HL-60 (cell line): Measurements from ENCODE around the gene GNG2.

Source experiments
- POLR2AphosphoS5 ChIP-seq: IDR thresholded peaks from 2 replicates; pipeline ENCODE4 v1.6.1; 2012; ENCODE audit warnings: low read depth
- TF ChIP-seq, protein P1 (sequence below): IDR thresholded peaks from one replicate; pipeline ENCODE4 v1.5.1; 2011; ENCODE audit warnings: low read length, control low read depth, inconsistent platforms; ENCODE audit not compliant: insufficient read depth

DNA sequence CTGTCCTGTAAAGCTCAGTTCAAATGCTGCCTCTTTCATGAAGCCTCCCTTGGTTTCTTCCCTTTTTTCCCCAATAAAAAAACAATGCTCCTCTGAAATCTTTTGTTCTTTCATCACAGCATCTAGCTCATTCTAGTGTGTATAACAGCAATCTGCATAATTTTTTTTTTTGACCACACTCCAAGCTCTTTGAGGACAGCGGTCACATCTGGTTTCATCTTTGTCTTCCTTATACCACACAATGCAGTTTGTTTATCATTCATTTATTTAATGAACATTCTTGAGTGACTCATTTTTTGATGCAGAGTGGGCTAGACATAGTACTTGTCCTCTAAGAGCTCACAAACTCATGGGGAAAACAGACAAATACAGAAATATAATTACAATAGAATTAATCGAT, 7.3 kb downstream of the GNG2 start:
- no peak for TF ChIP-seq POLR2AphosphoS5
- TF ChIP-seq, protein P1, sequence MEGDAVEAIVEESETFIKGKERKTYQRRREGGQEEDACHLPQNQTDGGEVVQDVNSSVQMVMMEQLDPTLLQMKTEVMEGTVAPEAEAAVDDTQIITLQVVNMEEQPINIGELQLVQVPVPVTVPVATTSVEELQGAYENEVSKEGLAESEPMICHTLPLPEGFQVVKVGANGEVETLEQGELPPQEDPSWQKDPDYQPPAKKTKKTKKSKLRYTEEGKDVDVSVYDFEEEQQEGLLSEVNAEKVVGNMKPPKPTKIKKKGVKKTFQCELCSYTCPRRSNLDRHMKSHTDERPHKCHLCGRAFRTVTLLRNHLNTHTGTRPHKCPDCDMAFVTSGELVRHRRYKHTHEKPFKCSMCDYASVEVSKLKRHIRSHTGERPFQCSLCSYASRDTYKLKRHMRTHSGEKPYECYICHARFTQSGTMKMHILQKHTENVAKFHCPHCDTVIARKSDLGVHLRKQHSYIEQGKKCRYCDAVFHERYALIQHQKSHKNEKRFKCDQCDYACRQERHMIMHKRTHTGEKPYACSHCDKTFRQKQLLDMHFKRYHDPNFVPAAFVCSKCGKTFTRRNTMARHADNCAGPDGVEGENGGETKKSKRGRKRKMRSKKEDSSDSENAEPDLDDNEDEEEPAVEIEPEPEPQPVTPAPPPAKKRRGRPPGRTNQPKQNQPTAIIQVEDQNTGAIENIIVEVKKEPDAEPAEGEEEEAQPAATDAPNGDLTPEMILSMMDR: no peak
